AG10803 (cell line): Measurements from ENCODE around the gene TMC8.

ENCODE experiments used
- DNase-seq: peaks from one replicate; pipeline ENCODE4 v3.0.0; 2010; ENCODE audit warnings: low read depth
- H3K4me3 ChIP-seq: 2 replicates; pipeline ENCODE4 v1.5.1; 2011; ENCODE audit warnings: mild to moderate bottlenecking, low read length, control low read depth
- TF ChIP-seq, protein P1 (sequence below): conservative IDR thresholded peaks from 2 replicates; pipeline ENCODE4 v1.5.1; 2011; ENCODE audit warnings: mild to moderate bottlenecking, low read length, control low read depth, inconsistent platforms

The TMC8 gene

DNA sequence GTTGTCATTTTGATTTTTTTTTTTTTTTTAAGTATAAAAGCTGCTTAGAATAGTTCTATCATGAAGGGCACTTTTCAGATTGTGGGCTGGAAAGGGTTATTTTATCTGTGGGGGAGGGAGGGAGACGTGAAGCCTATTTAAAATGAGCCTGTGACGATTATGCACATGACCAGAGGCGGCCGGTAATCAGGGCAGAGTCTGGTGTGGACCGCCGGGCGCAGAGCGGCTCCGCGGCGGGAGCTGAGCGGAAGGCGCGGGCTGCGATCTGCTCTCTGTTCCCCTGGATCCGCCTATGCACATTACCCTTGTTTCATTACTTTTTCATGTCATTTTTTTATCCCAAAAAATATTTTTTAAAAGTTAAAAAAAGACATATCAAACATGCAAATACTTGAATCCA is 25.5 kb upstream of the TMC8 start:
- TF ChIP-seq, protein P1, sequence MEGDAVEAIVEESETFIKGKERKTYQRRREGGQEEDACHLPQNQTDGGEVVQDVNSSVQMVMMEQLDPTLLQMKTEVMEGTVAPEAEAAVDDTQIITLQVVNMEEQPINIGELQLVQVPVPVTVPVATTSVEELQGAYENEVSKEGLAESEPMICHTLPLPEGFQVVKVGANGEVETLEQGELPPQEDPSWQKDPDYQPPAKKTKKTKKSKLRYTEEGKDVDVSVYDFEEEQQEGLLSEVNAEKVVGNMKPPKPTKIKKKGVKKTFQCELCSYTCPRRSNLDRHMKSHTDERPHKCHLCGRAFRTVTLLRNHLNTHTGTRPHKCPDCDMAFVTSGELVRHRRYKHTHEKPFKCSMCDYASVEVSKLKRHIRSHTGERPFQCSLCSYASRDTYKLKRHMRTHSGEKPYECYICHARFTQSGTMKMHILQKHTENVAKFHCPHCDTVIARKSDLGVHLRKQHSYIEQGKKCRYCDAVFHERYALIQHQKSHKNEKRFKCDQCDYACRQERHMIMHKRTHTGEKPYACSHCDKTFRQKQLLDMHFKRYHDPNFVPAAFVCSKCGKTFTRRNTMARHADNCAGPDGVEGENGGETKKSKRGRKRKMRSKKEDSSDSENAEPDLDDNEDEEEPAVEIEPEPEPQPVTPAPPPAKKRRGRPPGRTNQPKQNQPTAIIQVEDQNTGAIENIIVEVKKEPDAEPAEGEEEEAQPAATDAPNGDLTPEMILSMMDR = no peak
- H3K4me3 ChIP-seq = no peak overlapping the region
- no peak for DNase-seq

DNA sequence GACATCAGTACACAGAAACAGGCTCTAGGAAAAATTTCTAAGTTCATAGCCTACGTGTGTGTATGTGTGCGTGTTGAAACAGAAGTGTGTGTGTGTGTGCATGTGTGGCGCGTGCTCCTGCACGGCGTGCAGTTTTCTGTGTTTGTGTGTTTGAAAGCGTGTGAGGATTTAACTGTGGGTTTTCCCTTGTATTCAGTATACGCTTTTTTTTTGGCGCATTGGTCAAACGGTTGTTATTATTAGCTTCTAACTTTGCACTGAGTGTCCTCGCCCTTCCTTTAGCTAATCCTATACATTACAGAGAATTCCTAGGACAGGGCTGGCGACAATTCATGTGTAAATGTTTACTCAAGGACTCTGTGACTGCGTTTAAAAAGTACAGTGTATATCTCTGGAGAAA is 25.0 kb upstream of the TMC8 start:
- no peak overlapping the region for H3K4me3 ChIP-seq
- TF ChIP-seq, protein P1 = no peak
- no peak for DNase-seq

DNA sequence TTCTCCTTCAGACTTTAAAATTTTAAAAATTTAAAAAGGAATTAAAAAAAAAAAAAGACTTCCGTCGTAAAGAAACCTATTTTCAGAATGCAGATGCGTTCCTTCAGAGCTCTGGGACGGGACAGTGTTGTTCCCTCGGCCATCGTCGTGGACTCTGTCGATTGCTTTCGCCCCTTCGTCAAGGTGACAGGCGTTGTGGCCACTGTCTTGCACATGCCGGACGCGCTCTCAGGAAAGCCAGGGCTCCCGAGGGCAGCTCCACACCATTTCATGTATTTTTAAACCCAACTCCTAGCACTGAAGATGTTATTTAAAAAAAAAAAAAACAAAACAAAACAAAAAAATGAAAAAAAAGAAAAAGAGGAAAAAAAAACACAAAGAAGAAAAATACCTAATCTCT is 24.4 kb upstream of the TMC8 start:
- TF ChIP-seq, protein P1 = no peak
- no peak overlapping the region for H3K4me3 ChIP-seq
- no peak for DNase-seq

DNA sequence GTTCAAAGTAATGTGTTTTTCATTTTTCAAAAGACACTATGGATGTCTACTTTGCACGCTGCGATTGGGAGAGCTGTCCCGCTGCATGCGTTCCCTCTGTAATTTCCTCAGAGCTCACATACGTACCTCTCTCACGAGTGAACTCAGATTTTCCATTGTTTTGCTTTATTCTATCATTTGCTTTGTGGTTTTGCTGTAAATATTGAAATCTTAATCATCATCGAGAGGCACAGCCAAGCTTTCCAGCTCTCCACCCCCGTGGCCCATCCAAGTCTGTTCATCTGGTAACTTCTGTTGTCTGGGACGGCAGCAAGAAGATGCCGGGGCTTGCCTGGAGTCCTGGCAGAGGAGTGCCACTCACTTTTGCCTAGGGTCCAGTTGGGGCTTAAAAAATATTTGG is 23.1 kb upstream of the TMC8 start:
- TF ChIP-seq, protein P1 = no peak
- H3K4me3 ChIP-seq = no peak overlapping the region
- peak; percentile 12 for DNase-seq

DNA sequence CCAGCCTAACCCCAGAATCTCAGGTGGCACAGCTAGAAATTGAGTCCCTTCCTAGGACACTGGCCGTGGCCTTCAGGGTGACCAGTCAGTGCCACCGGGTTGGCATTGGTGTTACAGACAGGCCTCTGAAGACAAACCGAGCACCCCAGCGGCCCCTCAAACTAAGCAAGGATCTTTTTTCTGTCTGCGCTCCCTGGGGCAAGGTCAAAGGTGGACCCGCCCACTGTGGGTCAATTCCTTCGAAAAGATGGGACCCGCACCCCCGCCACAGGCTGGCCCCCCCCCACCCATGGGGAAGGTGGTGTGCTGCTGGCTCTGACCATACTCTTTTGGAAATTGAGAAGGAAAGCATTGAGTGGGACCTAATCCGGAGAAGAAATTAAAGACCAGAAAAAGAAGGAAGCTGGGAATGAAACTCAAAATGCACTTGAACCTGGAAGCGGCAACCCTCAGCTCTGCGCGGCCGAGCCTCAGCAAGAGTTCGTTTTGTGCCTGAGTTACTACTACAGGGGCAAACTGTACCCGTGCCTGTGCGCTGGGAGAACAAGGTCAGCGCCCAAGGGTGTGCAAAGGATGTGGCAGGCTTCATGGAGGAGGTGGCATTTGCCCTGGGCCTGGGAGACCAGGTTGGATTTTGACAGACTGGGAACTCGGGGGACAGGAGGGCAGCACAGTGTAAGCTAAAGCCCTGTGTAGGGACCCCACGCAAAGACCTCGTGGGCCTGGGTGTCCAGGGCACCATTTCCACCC is 22.4 kb upstream of the TMC8 start:
- DNase-seq = no peak
- TF ChIP-seq, protein P1 = no peak
- H3K4me3 ChIP-seq = no peak overlapping the region

DNA sequence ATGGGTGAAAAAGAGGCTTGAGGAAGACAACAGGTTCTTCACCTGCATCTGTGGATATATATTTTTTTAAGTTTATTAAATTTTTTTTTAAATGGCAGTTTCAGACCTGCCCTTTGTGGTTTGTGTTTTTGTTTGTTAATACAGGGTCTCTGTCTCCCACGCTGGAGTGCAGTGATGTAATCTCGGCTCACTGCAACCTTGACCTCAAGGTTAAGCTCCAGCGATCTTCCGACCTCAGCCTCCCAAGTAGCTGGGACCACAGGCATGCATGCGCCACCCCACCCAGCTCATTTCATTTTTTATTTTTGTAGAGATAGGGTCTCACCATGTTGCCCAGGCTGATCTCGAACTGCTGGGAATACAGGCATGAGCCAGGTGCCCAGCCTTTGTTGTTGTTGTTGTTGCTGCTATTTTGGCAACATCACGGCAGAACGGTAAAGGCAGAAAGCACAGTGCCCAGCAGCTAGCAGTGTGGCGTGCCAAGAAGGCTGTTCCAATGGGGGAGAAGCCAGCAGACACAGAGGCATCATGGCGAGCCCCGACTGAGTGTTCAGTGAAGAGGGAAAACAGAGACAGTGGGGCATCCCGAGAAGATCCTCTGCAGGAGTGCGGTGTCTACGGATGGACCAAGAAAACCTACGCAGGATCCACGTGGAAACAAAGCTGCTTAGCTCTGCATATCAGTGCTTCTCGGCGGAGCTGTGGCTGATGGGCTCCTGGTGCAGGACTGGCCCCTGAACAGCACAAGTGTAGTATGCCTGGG is 21.7 kb upstream of the TMC8 start:
- no peak for DNase-seq
- TF ChIP-seq, protein P1 = no peak
- H3K4me3 ChIP-seq = no peak overlapping the region

DNA sequence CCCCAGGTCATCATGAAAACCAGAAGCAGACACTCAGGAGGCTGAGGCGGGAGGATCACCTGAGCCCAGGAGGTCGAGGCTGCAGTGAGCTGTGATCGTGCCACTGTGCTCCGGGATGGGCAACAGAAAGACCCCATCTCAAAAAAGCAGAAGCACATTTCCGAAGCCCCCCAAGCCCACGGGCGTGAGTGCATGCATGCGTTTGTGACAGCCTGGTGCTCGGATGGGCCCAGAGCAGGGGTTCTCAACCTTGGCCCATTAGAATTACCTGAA is 21.1 kb upstream of the TMC8 start:
- DNase-seq = no peak
- no peak overlapping the region for H3K4me3 ChIP-seq
- TF ChIP-seq, protein P1 = no peak
